HEK293 (cell line): ENCODE measurements around the gene ASIC3.

Experiments used
- CTCF ChIA-PET: fragments of 350-600 bp; formaldehyde crosslinking; extraction: SDS; loops from one replicate; lab custom pipeline; 2021; ENCODE audit warnings: antibody characterized with exemption; lab: Yijun Ruan, JAX
- POLR2A ChIA-PET: fragments of 300-600 bp; formaldehyde crosslinking; extraction: SDS; loops from one replicate; lab custom pipeline; 2020; ENCODE audit warnings: antibody characterized with exemption, inconsistent platforms; lab: Yijun Ruan, JAX
- H3K27ac ChIP-seq: fragments of 200-500 bp; sonication (Bioruptor generic); 2 replicates; pipeline ENCODE4 v1.5.1; 2014; ENCODE audit warnings: low read depth, low read length, control low read depth, inconsistent platforms; ENCODE audit errors: extremely low read depth
- H3K36me3 ChIP-seq, 2 experiments: fragments of 200-500 bp in 1 of 2; sonication (Bioruptor generic) in 1 of 2; 1 replicate in 1 of 2; 2 replicates in 1 of 2; pipeline ENCODE4 v1.5.1; 2014 to 2017; ENCODE audit warnings: inconsistent platforms in 2 of 2, low read length in 2 of 2; ENCODE audit not compliant: control insufficient read depth in 2 of 2, insufficient read depth in 1 of 2
- H3K4me1 ChIP-seq: fragments of 200-500 bp; sonication (Bioruptor generic); 2 replicates; pipeline ENCODE4 v1.5.1; 2014; ENCODE audit warnings: mild to moderate bottlenecking, low read length, inconsistent platforms; ENCODE audit not compliant: control insufficient read depth, insufficient read depth
- H3K4me3 ChIP-seq: 2 replicates; pipeline ENCODE4 v1.5.1; 2011; ENCODE audit warnings: low read depth, mild to moderate bottlenecking, control low read depth, low read length, moderate library complexity
- H3K9me3 ChIP-seq: fragments of 200-500 bp; sonication (Bioruptor generic); 2 replicates; pipeline ENCODE4 v1.5.1; 2014; ENCODE audit warnings: low read depth, low read length, inconsistent platforms; ENCODE audit not compliant: control insufficient read depth, insufficient read depth
- GLIS1 ChIP-seq: fragments of 450-650 bp; formaldehyde crosslinking; IDR thresholded peaks from 2 replicates; pipeline ENCODE4 v1.5.1; 2016; ENCODE audit warnings: missing biosample characterization, missing genetic modification characterization
- GLIS2 ChIP-seq: fragments of 450-650 bp; formaldehyde crosslinking; IDR thresholded peaks from 2 replicates; pipeline ENCODE4 v1.5.1; 2016; ENCODE audit warnings: missing biosample characterization, missing genetic modification characterization
- IKZF3 ChIP-seq: fragments of 450-650 bp; IDR thresholded peaks from 2 replicates; pipeline ENCODE4 v1.5.0; 2018; ENCODE audit warnings: missing biosample characterization, mild to moderate bottlenecking, missing genetic modification characterization, moderate library complexity
- OSR2 ChIP-seq: fragments of 450-650 bp; formaldehyde crosslinking; IDR thresholded peaks from 2 replicates; pipeline ENCODE4 v1.5.1; 2016; ENCODE audit warnings: missing biosample characterization, missing genetic modification characterization
- REPIN1 ChIP-seq: fragments of 450-650 bp; formaldehyde crosslinking; IDR thresholded peaks from 2 replicates; pipeline ENCODE4 v1.5.1; 2017; ENCODE audit warnings: missing biosample characterization, missing genetic modification characterization, low read depth
- SALL2 ChIP-seq: fragments of 450-650 bp; formaldehyde crosslinking; IDR thresholded peaks from 2 replicates; pipeline ENCODE4 v1.5.0; 2017; ENCODE audit warnings: missing biosample characterization, mild to moderate bottlenecking, missing genetic modification characterization, borderline replicate concordance
- TRIM28 ChIP-seq: IDR thresholded peaks from 2 replicates; pipeline ENCODE4 v1.6.1; 2011; ENCODE audit warnings: low read length, control low read depth, borderline replicate concordance
- ZNF132 ChIP-seq: fragments of 450-650 bp; formaldehyde crosslinking; IDR thresholded peaks from 2 replicates; pipeline ENCODE4 v1.5.1; 2017; ENCODE audit warnings: missing biosample characterization, missing genetic modification characterization, borderline replicate concordance
- ZNF140 ChIP-seq: fragments of 450-650 bp; formaldehyde crosslinking; IDR thresholded peaks from 2 replicates; pipeline ENCODE4 v1.5.1; 2016; ENCODE audit warnings: missing biosample characterization, missing genetic modification characterization
- ZNF174 ChIP-seq: fragments of 450-650 bp; formaldehyde crosslinking; IDR thresholded peaks from 2 replicates; pipeline ENCODE4 v1.5.0; 2017; ENCODE audit warnings: missing biosample characterization, mild to moderate bottlenecking, missing genetic modification characterization
- ZNF335 ChIP-seq: fragments of 450-650 bp; formaldehyde crosslinking; conservative IDR thresholded peaks from 2 replicates; pipeline ENCODE4 v1.5.1; 2016; ENCODE audit warnings: missing biosample characterization, missing genetic modification characterization
- ZNF350 ChIP-seq: fragments of 450-650 bp; formaldehyde crosslinking; IDR thresholded peaks from 2 replicates; pipeline ENCODE4 v1.5.0; 2017; ENCODE audit warnings: missing biosample characterization, mild to moderate bottlenecking, missing genetic modification characterization
- ZNF37A ChIP-seq: fragments of 450-650 bp; IDR thresholded peaks from 2 replicates; pipeline ENCODE4 v1.5.1; 2018; ENCODE audit warnings: missing biosample characterization, missing genetic modification characterization
- ZNF391 ChIP-seq: fragments of 450-650 bp; formaldehyde crosslinking; IDR thresholded peaks from 2 replicates; pipeline ENCODE4 v1.5.1; 2016; ENCODE audit warnings: low read depth, missing biosample characterization, missing genetic modification characterization, borderline replicate concordance
- ZNF426 ChIP-seq: fragments of 450-650 bp; formaldehyde crosslinking; IDR thresholded peaks from 2 replicates; pipeline ENCODE4 v1.5.1; 2017; ENCODE audit warnings: missing biosample characterization, missing genetic modification characterization, mild to moderate bottlenecking, inconsistent platforms, moderate library complexity
- ZNF548 ChIP-seq: fragments of 450-650 bp; formaldehyde crosslinking; IDR thresholded peaks from 2 replicates; pipeline ENCODE4 v1.5.1; 2016; ENCODE audit warnings: missing biosample characterization, missing genetic modification characterization
- ZNF585B ChIP-seq: fragments of 450-650 bp; formaldehyde crosslinking; IDR thresholded peaks from 2 replicates; pipeline ENCODE4 v1.5.1; 2016; ENCODE audit warnings: missing biosample characterization, missing genetic modification characterization
- ZNF629 ChIP-seq: fragments of 450-650 bp; formaldehyde crosslinking; IDR thresholded peaks from 2 replicates; pipeline ENCODE4 v1.5.1; 2017; ENCODE audit warnings: missing biosample characterization, missing genetic modification characterization
- ZNF660 ChIP-seq: fragments of 450-650 bp; IDR thresholded peaks from 2 replicates; pipeline ENCODE4 v1.5.1; 2018; ENCODE audit warnings: missing biosample characterization, mild to moderate bottlenecking, missing genetic modification characterization
- ZNF701 ChIP-seq: fragments of 450-650 bp; formaldehyde crosslinking; IDR thresholded peaks from 2 replicates; pipeline ENCODE4 v1.5.1; 2016; ENCODE audit warnings: missing biosample characterization, missing genetic modification characterization
- ZXDB ChIP-seq: fragments of 450-650 bp; formaldehyde crosslinking; IDR thresholded peaks from 2 replicates; pipeline ENCODE4 v1.5.1; 2016; ENCODE audit warnings: missing biosample characterization, missing genetic modification characterization
- TF ChIP-seq, protein P1 (sequence below): fragments of 450-650 bp; formaldehyde crosslinking; IDR thresholded peaks from 2 replicates; pipeline ENCODE4 v1.5.1; 2016; ENCODE audit warnings: missing biosample characterization, missing genetic modification characterization
- TF ChIP-seq, protein P2 (sequence below): fragments of 450-650 bp; formaldehyde crosslinking; IDR thresholded peaks from 2 replicates; pipeline ENCODE4 v1.5.1; 2017; ENCODE audit warnings: missing biosample characterization, missing genetic modification characterization
- TF ChIP-seq, protein P3 (sequence below): fragments of 450-650 bp; formaldehyde crosslinking; IDR thresholded peaks from 2 replicates; pipeline ENCODE4 v1.5.1; 2016; ENCODE audit warnings: missing biosample characterization, missing genetic modification characterization

ASIC3 gene

DNA sequence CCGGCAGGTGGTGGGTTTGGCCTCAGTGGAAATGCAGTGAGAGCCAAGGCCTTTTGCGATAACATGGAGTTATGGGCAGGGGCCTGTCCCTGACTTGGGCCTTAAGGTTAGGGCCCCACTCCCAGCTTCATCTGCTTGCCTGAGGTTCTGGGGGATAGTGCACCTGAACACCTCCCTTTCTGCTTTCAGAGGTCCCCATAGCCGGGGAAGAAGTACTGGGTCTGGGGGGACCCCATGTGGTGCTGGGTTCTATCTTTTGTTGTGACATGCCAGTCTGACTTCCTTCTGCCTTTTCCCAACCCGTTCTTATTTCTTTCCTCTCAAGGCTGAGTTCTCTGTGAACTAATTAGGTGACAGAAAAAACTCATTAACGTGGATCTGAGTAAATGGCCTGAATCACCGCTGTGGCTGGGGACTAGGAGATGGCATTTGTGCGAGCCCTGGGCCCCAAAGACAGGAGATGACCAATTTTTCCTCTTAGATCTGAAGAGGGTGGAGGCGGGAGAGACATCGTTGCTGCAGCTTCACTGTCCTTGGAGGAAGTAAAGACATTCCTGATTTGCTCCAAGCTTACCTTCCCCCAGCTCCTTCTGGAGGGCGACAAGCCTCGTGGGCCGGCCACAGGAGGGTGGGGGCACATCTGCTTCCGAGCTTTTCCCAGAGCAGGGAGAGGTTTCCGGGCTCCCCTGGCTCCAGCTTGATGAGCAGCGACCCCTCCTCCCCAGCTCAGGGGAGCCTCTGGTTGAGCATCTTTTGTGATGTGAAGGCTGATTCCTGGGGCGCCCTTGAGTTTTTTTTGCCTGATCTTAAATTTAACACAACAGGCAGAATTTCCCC, 39.9 kb downstream of the ASIC3 start:
- peak overlapping the region; percentile 80 for H3K4me3 ChIP-seq
- no peaks in the 10 kb centered on the region for H3K9me3 ChIP-seq
- ChIA-PET CTCF (interaction anchor here (0.5 to 1.5 kb wide), 13 partner anchors 7 to 1316 kb away, joined by 3 to 8 read pairs (median 3); partner anchors contain the start of gene FASTK), POLR2A (interaction anchor here (0.6 to 1.8 kb wide), 6 partner anchors 10 to 180 kb away, joined by 3 to 7 read pairs (median 4); partner anchors contain the start of gene ABCB8)
- peaks cover 0 to 36% of the 10 kb centered on the region in 2 experiments; a peak in 1 of 3 replicates for H3K36me3 ChIP-seq
- H3K27ac ChIP-seq = peak overlapping the region; percentile 82; the same call in 1 of the 2 replicates
- peaks cover 4% of the 10 kb centered on the region; the same call in 1 of the 2 replicates for H3K4me1 ChIP-seq
- TF ChIP-seq, protein P1, sequence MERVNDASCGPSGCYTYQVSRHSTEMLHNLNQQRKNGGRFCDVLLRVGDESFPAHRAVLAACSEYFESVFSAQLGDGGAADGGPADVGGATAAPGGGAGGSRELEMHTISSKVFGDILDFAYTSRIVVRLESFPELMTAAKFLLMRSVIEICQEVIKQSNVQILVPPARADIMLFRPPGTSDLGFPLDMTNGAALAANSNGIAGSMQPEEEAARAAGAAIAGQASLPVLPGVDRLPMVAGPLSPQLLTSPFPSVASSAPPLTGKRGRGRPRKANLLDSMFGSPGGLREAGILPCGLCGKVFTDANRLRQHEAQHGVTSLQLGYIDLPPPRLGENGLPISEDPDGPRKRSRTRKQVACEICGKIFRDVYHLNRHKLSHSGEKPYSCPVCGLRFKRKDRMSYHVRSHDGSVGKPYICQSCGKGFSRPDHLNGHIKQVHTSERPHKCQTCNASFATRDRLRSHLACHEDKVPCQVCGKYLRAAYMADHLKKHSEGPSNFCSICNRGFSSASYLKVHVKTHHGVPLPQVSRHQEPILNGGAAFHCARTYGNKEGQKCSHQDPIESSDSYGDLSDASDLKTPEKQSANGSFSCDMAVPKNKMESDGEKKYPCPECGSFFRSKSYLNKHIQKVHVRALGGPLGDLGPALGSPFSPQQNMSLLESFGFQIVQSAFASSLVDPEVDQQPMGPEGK = 0 out of 2 replicates have a peak, but pooled peaks have one; percentile 14
- TF ChIP-seq GLIS2 (tag by site-specific recombination) (0 out of 2 replicates have a peak, but pooled peaks have one; percentile 3), ZNF132 (no peak), ZNF140 (tag by site-specific recombination) (no peak), ZNF335 (tag by site-specific recombination) (peak; percentile 0), IKZF3 (tag by site-specific recombination) (peak; percentile 24; the same call in 1 of the 2 replicates), ZNF37A (tag by site-specific recombination) (no peak), ZNF391 (tag by site-specific recombination) (no peak), ZNF174 (tag by site-specific recombination) (no peak)
- TF ChIP-seq, protein P2, sequence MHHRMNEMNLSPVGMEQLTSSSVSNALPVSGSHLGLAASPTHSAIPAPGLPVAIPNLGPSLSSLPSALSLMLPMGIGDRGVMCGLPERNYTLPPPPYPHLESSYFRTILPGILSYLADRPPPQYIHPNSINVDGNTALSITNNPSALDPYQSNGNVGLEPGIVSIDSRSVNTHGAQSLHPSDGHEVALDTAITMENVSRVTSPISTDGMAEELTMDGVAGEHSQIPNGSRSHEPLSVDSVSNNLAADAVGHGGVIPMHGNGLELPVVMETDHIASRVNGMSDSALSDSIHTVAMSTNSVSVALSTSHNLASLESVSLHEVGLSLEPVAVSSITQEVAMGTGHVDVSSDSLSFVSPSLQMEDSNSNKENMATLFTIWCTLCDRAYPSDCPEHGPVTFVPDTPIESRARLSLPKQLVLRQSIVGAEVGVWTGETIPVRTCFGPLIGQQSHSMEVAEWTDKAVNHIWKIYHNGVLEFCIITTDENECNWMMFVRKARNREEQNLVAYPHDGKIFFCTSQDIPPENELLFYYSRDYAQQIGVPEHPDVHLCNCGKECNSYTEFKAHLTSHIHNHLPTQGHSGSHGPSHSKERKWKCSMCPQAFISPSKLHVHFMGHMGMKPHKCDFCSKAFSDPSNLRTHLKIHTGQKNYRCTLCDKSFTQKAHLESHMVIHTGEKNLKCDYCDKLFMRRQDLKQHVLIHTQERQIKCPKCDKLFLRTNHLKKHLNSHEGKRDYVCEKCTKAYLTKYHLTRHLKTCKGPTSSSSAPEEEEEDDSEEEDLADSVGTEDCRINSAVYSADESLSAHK (tag by site-specific recombination) = peak; percentile 43; the same call in 1 of the 2 replicates
- TF ChIP-seq, all 188 proteins: peak for 5

DNA sequence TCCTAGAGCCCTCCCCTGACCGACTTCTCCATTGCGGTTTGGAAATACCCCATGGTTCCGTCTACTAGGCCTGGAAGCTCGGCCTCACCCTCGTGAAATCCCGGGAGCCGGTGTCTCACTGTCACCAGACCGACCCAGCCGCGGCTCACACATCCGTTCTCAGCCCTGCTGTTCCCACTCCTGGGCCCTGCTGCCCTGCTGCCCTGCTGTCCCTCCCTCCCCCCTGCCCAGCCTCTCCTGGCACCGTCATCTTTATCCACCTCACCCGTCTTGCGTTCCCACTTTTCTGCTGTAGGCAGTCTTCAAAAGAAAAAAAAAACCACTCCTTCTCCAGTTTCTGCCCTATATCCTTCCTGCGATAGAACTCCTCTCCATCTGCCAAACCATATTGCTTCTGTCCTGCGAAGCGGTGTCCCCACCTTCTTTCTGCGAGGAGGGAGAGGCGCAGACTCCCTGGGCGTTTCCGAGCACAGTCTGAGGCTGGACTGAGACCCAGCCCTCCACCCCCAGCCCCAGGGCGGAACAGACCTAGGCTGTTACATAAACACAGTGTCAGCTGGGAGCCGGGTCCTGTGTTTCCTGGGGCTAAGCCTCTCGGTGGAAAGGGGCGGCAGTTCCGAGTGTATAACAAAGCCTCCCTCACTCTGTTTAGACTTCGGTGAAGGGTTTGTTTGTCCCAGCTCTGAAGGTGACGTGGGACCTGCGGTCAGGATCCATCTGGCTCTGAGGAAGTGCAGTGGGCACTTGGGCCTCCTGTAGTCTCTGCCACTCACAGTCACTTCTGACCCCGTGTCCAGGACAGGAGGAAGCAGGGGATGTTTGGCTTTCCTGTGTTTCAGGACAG, 40.7 kb downstream of the ASIC3 start:
- Histone ChIP-seq H3K9me3 (no peaks in the 10 kb centered on the region), H3K27ac (peak overlapping the region; percentile 14; the same call in 1 of the 2 replicates), H3K4me3 (no peak overlapping the region), H3K36me3 (peaks cover 0 to 44% of the 10 kb centered on the region in 2 experiments; a peak in 1 of 3 replicates), H3K4me1 (peaks cover 4% of the 10 kb centered on the region; the same call in 1 of the 2 replicates)
- ChIA-PET POLR2A (interaction anchor here (1.0 to 1.8 kb wide), 3 partner anchors 19 to 61 kb away, joined by 3 to 4 read pairs (median 3); partner anchors contain the start of gene ABCB8), CTCF (interaction anchor here (0.5 to 1.5 kb wide), 7 partner anchors 12 to 83 kb away, joined by 3 to 8 read pairs (median 3); no protein-coding TSS in a partner anchor)
- TF ChIP-seq ZNF426 (tag by site-specific recombination) (no peak), GLIS1 (tag by site-specific recombination) (no peak), ZNF585B (tag by site-specific recombination) (no peak), ZNF350 (no peak), TRIM28 (0 out of 2 replicates have a peak, but pooled peaks have one; percentile 25), OSR2 (tag by site-specific recombination) (no peak), ZNF548 (tag by site-specific recombination) (no peak), ZNF37A (tag by site-specific recombination) (no peak), SALL2 (tag by site-specific recombination) (no peak), ZNF660 (tag by site-specific recombination) (no peak), ZNF629 (tag by site-specific recombination) (0 out of 2 replicates have a peak, but pooled peaks have one; percentile 39), ZXDB (0 out of 2 replicates have a peak, but pooled peaks have one; percentile 51), ZNF701 (tag by site-specific recombination) (no peak), REPIN1 (tag by site-specific recombination) (no peak)
- TF ChIP-seq, protein P3, sequence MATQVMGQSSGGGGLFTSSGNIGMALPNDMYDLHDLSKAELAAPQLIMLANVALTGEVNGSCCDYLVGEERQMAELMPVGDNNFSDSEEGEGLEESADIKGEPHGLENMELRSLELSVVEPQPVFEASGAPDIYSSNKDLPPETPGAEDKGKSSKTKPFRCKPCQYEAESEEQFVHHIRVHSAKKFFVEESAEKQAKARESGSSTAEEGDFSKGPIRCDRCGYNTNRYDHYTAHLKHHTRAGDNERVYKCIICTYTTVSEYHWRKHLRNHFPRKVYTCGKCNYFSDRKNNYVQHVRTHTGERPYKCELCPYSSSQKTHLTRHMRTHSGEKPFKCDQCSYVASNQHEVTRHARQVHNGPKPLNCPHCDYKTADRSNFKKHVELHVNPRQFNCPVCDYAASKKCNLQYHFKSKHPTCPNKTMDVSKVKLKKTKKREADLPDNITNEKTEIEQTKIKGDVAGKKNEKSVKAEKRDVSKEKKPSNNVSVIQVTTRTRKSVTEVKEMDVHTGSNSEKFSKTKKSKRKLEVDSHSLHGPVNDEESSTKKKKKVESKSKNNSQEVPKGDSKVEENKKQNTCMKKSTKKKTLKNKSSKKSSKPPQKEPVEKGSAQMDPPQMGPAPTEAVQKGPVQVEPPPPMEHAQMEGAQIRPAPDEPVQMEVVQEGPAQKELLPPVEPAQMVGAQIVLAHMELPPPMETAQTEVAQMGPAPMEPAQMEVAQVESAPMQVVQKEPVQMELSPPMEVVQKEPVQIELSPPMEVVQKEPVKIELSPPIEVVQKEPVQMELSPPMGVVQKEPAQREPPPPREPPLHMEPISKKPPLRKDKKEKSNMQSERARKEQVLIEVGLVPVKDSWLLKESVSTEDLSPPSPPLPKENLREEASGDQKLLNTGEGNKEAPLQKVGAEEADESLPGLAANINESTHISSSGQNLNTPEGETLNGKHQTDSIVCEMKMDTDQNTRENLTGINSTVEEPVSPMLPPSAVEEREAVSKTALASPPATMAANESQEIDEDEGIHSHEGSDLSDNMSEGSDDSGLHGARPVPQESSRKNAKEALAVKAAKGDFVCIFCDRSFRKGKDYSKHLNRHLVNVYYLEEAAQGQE (tag by site-specific recombination) = 0 out of 2 replicates have a peak, but pooled peaks have one; percentile 21
